ENCODE data around the gene POLR1G.

The POLR1G gene

DNA sequence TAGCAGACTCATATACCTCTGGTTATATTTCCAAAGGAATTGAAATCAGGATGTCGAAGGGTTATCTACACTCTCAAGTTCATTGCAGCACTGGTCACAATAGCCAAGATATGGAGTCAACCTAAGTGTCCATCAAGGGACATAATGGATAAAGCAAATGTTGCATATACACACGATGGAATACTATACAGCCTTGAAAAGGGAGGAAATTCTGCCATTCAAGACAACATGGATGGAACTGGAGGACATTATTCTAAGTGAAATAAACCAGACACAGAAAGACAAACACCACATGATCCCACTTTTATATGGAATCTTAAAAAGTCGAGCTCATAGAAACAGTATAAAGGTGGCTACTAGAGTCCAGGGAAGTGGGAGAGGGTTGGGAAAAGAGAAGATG, 30.9 kb downstream of the POLR1G start:
- TF ChIP-seq, protein P1, sequence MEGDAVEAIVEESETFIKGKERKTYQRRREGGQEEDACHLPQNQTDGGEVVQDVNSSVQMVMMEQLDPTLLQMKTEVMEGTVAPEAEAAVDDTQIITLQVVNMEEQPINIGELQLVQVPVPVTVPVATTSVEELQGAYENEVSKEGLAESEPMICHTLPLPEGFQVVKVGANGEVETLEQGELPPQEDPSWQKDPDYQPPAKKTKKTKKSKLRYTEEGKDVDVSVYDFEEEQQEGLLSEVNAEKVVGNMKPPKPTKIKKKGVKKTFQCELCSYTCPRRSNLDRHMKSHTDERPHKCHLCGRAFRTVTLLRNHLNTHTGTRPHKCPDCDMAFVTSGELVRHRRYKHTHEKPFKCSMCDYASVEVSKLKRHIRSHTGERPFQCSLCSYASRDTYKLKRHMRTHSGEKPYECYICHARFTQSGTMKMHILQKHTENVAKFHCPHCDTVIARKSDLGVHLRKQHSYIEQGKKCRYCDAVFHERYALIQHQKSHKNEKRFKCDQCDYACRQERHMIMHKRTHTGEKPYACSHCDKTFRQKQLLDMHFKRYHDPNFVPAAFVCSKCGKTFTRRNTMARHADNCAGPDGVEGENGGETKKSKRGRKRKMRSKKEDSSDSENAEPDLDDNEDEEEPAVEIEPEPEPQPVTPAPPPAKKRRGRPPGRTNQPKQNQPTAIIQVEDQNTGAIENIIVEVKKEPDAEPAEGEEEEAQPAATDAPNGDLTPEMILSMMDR (conservative IDR thresholded peaks at IDR 0.05; ENCODE audit: low read depth, low read length) = no peak
- H3K4me3 ChIP-seq (ENCODE audit: low read depth, low read length) = no peak overlapping the region
- no peak for DNase-seq (ENCODE audit: low read depth)

DNA sequence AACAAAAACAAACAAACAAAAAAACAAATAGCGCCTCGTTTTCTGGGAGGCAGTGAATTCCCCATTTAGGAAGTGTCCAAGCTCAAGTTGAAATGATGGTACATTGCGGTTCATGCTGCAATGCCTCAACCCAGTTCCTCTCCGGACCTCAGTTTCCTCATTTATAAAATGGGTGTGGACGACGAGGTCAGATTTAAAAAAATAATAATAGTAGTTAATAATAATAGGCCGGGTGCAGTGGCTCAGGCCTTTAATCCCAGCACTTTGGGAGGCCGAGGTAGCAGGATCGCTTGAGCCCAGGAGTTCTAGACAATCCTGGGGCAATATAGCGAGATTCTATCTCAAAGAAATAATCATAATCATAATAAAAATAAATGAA, 32.7 kb downstream of the POLR1G start:
- TF ChIP-seq, protein P1 (conservative IDR thresholded peaks at IDR 0.05; ENCODE audit: low read depth, low read length) = no peak
- peak overlapping the region; percentile 62 for H3K4me3 ChIP-seq (ENCODE audit: low read depth, low read length)
- no peak for DNase-seq (ENCODE audit: low read depth)

DNA sequence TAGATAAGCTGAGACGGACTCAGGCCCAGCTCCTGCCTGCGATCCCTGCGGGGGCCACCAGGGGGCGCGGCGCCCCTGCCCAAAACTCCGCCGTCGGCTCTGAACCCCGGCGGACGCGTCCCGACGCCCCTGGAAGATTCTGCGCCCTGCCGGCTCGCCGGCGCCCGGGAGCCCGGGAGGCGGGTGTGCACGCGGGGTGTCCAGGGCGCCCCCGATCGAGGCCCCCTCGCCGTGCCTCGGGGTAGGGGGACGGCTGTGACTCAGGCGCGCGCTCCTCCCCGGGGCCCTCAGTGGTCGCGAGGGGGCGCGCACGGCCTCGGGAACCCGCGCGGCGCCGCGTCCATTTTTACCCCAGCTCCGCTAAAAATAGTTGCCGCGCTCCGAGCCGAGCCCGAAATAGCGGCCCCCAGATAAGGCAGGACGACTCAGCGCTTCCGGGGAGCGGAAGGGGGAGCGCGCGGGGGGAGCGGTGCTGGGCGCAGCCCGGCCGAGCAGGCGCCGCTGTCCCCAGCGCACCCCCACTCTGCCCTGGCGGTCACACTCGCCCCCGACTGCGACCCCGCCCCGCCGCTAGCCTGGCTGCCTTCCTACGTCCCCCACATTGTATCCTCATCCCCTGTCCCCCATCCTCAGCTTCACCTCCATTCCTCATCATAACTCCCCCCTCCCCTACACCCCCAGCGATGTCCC, 33.3 kb downstream of the POLR1G start:
- TF ChIP-seq, protein P1 (conservative IDR thresholded peaks at IDR 0.05; ENCODE audit: low read depth, low read length) = peak; percentile 84
- peak overlapping the region; percentile 62 for H3K4me3 ChIP-seq (ENCODE audit: low read depth, low read length)
- peak; percentile 82 for DNase-seq (ENCODE audit: low read depth)

DNA sequence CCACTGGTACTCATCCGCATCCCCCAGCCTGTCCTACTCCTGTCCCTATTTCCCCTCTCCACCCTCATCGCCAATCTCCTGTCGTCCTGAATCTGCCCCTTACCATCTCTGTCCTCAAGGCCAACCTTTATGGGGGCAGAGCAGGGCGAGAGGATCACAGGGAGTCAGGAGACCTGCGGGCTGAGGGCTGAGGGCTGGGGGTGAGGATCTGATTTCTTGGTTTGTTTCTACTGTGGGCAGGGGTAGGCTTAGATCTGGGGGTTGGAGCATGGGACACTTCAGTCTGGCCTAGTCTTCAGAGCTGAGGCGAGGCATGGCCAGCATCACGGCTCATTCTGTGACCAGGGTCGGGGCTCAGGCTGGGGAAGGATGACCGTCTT, 33.8 kb downstream of the POLR1G start:
- DNase-seq (ENCODE audit: low read depth) = no peak
- peak overlapping the region; percentile 62 for H3K4me3 ChIP-seq (ENCODE audit: low read depth, low read length)
- TF ChIP-seq, protein P1 (conservative IDR thresholded peaks at IDR 0.05; ENCODE audit: low read depth, low read length) = no peak

DNA sequence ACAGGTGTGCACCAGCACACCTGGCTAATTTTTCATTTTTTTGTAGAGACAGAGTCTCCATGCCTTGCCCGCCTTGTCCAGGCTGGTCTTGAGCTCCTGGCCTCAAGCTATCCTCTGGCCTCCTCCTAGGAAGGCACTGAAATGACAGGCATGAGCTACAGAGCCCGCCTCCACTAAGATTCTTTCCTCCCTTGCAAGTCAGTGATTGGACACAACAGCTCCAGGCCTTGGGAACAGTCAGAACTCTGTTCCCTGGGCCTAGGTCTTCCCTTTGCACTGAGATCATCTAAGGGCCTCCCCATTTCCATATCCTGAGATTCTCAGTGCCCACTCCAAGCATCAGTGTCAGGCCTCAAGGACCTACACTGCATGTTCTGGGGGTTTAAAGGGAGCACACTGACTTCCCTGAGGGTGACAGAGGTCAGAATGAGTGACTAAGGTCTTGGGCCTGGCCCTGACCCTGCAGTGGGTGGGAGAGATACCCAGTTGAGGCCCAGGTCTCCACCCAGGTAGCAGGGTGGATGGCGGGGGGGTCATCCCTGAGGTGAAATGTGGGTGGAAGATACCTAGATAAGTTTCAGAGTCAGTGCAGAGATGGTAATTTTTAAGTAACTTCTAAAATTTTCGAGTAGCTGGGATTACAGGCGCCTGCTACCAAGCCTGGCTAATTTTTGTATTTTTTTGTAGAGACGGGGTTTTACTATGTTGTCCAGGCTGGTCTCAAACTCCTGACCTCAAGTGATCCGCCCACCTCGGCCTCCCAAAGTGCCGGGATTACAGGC, 34.6 kb downstream of the POLR1G start:
- H3K4me3 ChIP-seq (ENCODE audit: low read depth, low read length) = no peak overlapping the region
- TF ChIP-seq, protein P1 (conservative IDR thresholded peaks at IDR 0.05; ENCODE audit: low read depth, low read length) = no peak
- peak; percentile 73 for DNase-seq (ENCODE audit: low read depth)

DNA sequence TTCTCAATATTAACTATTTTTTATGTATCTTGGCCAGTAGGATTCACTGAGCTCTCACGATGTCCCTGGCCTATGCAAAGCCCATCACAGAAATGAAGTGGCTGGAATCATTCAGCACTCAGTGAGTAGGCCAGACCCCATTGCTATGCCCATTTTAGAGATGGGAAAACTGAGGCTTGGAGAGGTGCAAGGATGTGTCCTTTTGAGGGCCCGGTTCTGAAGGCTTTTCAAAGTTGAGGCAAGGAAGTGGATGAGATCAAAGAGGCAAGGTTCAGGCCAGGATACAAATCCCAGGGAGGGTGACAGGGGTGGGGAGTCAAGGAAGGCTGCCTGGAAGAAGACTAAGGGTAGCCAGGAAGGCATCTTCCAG, 35.9 kb downstream of the POLR1G start:
- H3K4me3 ChIP-seq (ENCODE audit: low read depth, low read length) = no peak overlapping the region
- TF ChIP-seq, protein P1 (conservative IDR thresholded peaks at IDR 0.05; ENCODE audit: low read depth, low read length) = no peak
- no peak for DNase-seq (ENCODE audit: low read depth)
